Epidermal melanocyte (primary cell): ENCODE results near the gene UBR4.
"Not testable (repeated sequence)": the region's sequence is repeated elsewhere in the genome, so short reads cannot be mapped to it uniquely, and the experiment has no call there.

Experiments used
- DNase-seq: peaks from one replicate; pipeline ENCODE4 v3.0.0; 2011; ENCODE audit warnings: low spot score; ENCODE audit not compliant: insufficient read length

The UBR4 gene

GRCh38 chr1:19220080-19220846 is 10.2 kb upstream of the UBR4 start:
- DNase-seq = no peak

DNA sequence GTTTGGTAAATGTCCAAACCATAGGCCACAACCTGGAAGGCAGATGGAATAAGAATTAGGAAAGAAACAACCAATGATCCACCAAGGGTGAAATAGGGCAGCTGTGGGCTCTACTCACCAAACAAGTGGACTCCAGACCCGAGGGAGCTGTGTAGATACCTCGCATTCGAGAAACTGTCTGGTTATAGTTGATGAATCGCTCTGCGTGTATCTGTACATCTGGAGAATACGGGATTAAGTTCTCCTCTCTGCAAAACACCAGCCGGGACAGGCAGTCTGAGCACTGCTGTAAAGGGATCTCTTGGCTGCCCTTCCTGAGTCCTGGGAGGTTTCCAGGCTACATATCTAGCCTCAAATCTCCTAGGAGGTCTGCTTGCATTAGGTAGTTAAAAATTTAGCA is 9.4 kb upstream of the UBR4 start:
- no peak for DNase-seq

GRCh38 chr1:19216585-19216984 is 6.5 kb upstream of the UBR4 start:
- not testable (repeated sequence) for DNase-seq

GRCh38 chr1:19213580-19213979 is 3.5 kb upstream of the UBR4 start:
- DNase-seq = no peak

DNA sequence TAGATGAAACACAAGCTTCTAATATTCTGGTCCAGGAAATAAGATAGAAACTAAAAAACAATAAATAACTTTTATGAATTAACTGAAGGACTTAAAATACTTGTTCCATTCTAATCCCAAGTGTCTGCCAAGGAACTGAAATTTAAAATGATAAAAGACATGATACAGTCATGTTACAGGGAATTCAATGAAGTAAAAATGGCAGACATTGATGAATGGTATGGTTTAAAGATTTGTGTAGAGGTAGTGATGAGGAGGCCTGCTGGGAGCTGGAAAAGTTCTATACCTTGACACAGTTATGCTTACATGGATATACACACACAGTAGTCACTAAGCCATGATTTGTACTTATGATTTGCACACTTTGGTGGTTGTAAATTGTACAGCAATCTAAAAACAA is 2.1 kb upstream of the UBR4 start:
- no peak for DNase-seq

DNA sequence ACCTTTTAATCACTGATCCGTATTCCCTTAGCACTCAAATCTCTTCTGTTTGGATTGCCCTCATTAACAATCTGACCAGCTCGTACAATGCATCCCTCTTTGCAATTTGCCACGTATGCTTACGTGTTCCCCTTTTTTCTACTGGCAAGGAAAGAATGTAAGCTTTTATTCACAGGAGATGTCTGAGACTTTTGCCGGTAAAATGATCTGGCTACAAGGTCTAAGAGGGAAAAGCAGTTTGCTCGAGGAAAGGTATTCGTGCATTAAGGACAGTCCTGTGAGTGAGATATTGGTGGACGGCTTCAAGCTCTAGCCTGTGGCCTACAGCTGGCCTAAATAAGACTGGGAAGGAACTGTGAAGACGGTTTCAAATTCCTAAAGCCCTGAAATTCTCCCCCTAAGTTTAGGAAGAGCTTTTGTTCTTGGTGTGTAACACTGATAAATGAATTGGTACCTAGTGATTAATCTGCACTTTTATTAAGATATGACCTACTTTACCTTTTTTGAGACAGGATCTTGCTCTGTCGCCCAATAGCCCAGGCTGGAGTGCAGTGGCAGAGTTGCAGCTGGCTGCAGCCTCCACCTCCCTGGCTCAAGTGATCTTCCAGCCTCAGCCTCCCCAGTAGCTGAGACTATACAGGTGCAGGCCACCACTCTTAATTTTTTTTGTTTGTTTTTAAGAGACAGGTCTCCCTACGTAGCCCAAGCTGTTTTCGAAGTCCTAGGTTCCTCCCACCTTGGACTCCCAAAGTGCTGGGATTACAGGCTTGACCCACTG is 895 bp upstream of the UBR4 start:
- no peak for DNase-seq

DNA sequence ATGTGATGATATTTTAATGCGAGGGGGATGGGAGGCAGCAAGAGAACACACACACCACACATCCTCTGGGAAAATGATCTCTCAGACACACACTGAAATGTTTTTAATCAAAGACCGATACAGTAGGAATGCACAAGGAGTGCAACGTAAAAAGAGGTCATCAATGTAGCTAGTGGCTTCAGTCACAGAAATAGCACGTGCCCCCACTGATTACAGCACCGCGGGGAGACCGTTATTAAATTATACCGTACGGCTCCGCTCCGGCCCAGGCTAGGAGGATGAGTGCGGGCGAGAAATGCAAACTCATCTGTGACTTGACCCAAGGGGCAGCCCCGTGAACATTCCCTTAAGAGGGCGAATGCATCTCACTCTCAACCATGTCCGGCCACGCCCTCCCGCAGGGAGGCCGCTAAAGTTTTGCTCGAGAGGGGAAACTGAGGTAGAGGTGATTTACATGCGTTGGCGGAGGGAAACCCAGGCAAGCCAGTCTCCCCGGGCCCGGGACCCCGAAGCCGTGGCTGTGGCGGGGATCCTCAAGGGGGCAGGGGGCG is 552 bp downstream of the UBR4 start:
- DNase-seq = no peak

GRCh38 chr1:19208710-19209438 is 1.2 kb downstream of the UBR4 start:
- no peak for DNase-seq

- DNase-seq = no peak
These were observed 3.1 kb downstream of the UBR4 start for GRCh38 chr1:19206947-19207346.

DNA sequence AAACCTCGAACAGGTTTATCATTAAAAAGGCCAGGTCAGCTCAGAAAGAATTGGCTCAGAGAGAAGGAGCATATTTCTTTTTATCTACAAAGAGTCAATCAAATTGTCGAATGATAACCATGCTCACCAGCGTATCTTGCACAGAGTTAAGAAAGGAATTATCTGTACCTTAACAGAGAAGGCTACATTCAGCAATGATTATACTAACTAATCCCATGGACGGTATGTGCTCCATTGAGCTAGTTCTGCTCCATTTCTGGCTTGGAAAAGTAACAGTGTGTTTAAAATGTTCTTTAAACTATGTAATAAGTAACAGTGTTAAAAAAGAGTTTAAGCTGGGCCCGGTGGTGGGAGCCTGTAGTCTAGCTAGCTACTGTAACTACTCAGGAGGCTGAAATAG is 4.2 kb downstream of the UBR4 start:
- no peak for DNase-seq

DNA sequence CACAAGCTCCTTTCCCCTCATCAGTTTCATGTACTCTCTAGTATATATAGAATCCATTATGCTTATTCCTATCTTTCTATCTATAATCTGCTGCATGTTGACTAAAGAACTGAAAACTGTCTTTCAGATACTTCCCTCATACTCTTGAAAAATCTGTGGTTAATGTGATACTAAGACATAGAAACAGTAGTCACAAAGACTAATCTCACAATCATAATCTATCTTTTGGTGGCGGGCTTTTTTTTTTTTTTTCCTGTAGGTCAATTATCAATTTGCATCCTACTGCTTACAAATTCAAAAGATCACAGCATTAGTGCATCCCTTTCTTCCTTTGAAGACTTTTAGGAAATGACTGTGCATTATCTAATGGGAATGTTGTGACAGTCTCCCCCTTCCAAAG is 4.7 kb downstream of the UBR4 start:
- no peak for DNase-seq

DNA sequence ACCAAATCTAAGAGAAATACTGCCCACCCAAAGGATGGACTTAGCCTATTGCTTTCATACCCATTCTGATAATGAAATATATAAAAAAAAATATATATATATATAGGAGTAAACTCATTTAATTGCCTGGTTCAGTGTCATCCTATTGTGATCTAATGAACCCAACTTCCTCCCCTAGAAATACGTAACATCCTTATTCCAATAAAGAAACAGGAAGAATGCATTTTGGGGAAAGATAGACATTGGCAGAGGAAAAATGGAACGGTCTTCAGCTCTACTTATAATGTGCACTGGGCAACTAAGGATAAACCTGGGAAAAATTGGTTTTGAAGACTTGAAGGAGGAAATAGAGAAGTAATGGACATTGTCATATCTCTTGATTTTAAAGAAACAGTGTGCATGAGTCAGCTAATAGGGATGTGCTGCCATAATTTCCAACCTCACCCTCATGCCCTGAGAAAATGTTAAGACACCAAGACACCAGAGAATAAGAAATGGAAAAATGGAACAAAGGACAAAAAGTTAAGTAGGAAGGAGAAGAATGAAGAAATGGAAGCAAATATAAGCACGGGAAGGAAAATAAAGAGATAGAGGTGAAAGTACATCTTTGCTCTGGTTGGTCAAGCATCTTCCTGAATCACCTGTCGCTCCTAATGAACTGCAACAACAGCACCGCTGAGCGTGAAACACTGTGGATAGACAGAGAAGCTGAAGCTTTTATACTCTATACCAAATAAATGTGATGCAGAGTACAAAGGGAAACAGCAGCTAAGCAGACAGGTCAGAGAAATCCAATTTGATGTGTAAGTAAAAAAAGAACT is 5.4 kb downstream of the UBR4 start:
- no peak for DNase-seq

GRCh38 chr1:19203440-19203839 is 6.6 kb downstream of the UBR4 start:
- DNase-seq = no peak

DNA sequence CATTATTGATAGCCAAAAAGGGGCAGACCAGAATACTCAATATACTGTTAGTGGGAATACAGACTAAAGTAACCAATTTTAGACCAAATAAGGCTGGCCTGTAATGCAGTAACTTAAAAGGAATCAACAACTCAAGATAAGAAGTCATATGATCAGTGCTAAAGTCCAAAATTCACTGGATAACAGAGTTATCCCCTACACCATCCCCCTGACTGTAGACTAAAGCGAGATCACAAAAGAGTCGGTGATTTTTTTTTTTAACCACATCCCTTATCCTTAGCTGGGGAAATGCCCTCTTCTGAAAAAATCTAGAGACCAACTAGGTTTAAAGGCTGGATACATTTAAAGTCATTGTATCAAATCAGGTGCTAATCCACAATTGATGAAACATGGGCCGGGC is 7.7 kb downstream of the UBR4 start:
- DNase-seq = no peak

DNA sequence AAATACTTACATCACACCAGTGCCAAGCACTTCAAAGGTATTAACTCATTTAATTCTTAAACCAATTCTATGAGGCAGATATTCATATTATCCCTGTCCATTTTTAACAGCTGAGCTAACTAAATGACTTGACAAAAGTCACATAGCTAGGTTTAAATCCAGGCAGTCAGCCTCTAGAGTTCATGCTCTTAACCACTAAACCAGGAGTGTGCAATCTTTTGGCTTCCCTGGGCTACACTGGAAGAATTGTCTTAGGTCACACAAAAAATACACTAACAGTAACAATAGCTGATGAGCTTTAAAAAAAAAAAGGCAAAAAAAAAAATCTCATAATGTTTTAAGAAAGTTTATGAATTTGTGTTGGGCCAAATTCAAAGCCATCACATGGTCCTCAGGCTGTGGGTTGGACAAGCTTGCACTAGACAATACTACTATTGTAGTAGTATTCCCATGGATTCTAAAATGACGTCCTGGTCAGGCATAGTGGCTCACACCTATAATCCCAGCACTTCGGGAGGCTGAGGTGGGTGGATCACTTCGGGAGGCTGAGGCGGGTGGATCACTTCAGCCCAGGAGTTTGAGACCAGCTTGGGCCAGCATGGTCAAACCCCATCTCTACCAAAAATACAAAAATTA is 10.0 kb downstream of the UBR4 start:
- DNase-seq = no peak

DNA sequence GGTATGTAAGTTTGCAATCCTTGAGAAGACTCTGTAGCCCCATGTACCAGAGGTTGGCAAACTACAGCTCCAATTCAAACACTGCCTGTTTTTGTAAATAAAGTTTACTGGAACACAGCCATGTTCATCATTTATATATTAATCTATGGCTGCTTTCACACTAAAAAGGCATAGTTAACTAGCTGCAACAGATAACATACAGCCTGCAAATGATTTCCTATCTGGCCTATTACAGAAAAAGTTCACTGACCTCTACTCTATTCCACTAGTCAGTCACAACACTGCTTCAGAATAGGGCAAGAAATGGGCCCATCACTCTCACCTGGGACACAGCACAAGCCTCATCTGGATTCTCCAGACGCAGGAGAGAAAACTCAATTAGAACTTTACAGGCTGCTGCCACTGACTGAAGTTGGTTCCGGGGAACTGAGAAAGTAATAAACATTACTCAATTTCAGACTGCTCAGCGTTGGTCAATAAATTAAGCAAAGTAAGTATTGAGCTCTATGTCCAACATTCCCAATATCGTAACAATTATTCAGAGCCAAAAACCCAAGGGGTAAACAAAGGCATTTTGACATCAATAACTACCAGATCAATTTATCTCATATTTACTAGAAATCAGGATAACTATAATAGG is 10.6 kb downstream of the UBR4 start:
- no peak for DNase-seq

DNA sequence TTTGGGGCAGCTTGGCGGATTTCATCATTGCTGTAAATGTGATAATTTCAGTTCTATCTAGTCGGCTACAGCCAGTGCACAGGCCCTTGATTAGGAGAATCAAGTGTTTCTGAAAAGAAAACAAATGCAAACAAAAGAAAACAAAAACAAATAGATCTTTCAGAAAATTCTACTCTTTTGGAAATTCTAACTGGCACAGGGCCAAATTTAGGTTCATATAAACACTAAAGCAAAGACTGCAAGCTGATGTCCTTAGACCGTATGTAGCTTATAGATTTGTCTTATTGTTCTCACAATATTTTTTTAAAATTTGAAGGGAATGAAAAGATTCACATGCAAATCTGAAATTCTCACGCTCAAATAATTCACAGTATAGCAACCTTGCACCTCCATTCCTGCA is 11.2 kb downstream of the UBR4 start:
- no peak for DNase-seq

GRCh38 chr1:19197845-19198244 is 12.2 kb downstream of the UBR4 start:
- no peak for DNase-seq

GRCh38 chr1:19196331-19196730 is 13.7 kb downstream of the UBR4 start:
- DNase-seq = no peak

- DNase-seq = no peak
These were observed 17.1 kb downstream of the UBR4 start for GRCh38 chr1:19193004-19193403.
